ENCODE measurements around the gene TGFBR3. TPM values are rescaled to one million over a fixed set of nuclear protein-coding genes. Genes with fewer than 3 reads are reported as not detected.

Gene TGFBR3
- total RNA-seq, 4 donors from 2014 or later = 16.3 to 90.0 (median 54.7) TPM

GRCh38 chr1:91793877-91794276 lies 92.1 kb downstream of the TGFBR3 start:
- no peaks in the 10 kb centered on the region for H3K27me3 ChIP-seq
- no peak overlapping the region for H3K4me3 ChIP-seq
- TF ChIP-seq POLR2A (IDR thresholded peaks at IDR 0.05) = no peak
- TF ChIP-seq CTCF (IDR thresholded peaks at IDR 0.05) = no peak
- no peaks in the 10 kb centered on the region for H3K9me3 ChIP-seq
- no peaks in the 10 kb centered on the region for H3K4me1 ChIP-seq
- no peak overlapping the region for H3K27ac ChIP-seq
- no peaks in the 10 kb centered on the region for H3K36me3 ChIP-seq
- DNase-seq = no peak

GRCh38 chr1:91793189-91793588 lies 92.8 kb downstream of the TGFBR3 start:
- H3K36me3 ChIP-seq = no peaks in the 10 kb centered on the region
- H3K9me3 ChIP-seq = no peaks in the 10 kb centered on the region
- no peaks in the 10 kb centered on the region for H3K27me3 ChIP-seq
- DNase-seq = no peak
- no peaks in the 10 kb centered on the region for H3K4me1 ChIP-seq
- TF ChIP-seq CTCF (IDR thresholded peaks at IDR 0.05) = no peak
- no peak for TF ChIP-seq POLR2A (IDR thresholded peaks at IDR 0.05)
- no peak overlapping the region for H3K4me3 ChIP-seq
- H3K27ac ChIP-seq = peak overlapping the region in 1 of 4 donors; percentile 50

- H3K4me3 ChIP-seq = no peak overlapping the region
- H3K27ac ChIP-seq = peak overlapping the region in 2 of 4 donors; percentile 7 to 50
- H3K27me3 ChIP-seq = no peaks in the 10 kb centered on the region
- H3K36me3 ChIP-seq = no peaks in the 10 kb centered on the region
- no peak for TF ChIP-seq POLR2A (IDR thresholded peaks at IDR 0.05)
- TF ChIP-seq CTCF (IDR thresholded peaks at IDR 0.05) = peak in 2 of 6 experiments; percentile 24 to 30
- H3K4me1 ChIP-seq = no peaks in the 10 kb centered on the region
- DNase-seq = no peak
- no peaks in the 10 kb centered on the region for H3K9me3 ChIP-seq
Measured at GRCh38 chr1:91792489-91793071, 93.4 kb downstream of the TGFBR3 start.

- TF ChIP-seq CTCF (IDR thresholded peaks at IDR 0.05) (no peak), POLR2A (IDR thresholded peaks at IDR 0.05) (no peak)
- H3K27me3 ChIP-seq = no peaks in the 10 kb centered on the region
- H3K4me3 ChIP-seq = no peak overlapping the region
- peak overlapping the region in 3 of 4 donors; percentile 7 to 50 (median 12) for H3K27ac ChIP-seq
- H3K4me1 ChIP-seq = no peaks in the 10 kb centered on the region
- H3K9me3 ChIP-seq = no peaks in the 10 kb centered on the region
- no peaks in the 10 kb centered on the region for H3K36me3 ChIP-seq
- no peak for DNase-seq
Measured at GRCh38 chr1:91791691-91792488, 94.1 kb downstream of the TGFBR3 start.

- H3K36me3 ChIP-seq = no peaks in the 10 kb centered on the region
- TF ChIP-seq CTCF (IDR thresholded peaks at IDR 0.05) (no peak), POLR2A (IDR thresholded peaks at IDR 0.05) (no peak)
- H3K9me3 ChIP-seq = no peaks in the 10 kb centered on the region
- no peak overlapping the region for H3K4me3 ChIP-seq
- no peaks in the 10 kb centered on the region for H3K4me1 ChIP-seq
- peak overlapping the region in 1 of 4 donors; percentile 12 for H3K27ac ChIP-seq
- H3K27me3 ChIP-seq = no peaks in the 10 kb centered on the region
- DNase-seq = no peak
Measured at GRCh38 chr1:91791103-91791502, 94.8 kb downstream of the TGFBR3 start.

Data from Peyer's patch (tissue), 4 donors.